Sigmoid colon (tissue), 7 donors: ENCODE data around the gene CACNG7. TPM values are rescaled to one million over a fixed set of nuclear protein-coding genes. Genes with fewer than 3 reads are reported as not detected.

Source experiments
- DNase-seq: peaks from one replicate; pipeline ENCODE4 v3.0.0-alpha.2; 2019
- H3K27ac ChIP-seq, 4 donors: fragments of 200-600 bp; sonication (generic); one replicate each; pipeline ENCODE4 v1.5.1; 2016 to 2019; ENCODE audit warnings: mild to moderate bottlenecking in 1 of 4
- H3K27me3 ChIP-seq, 3 donors: fragments of 200-600 bp; sonication (generic); one replicate each; pipeline ENCODE4 v1.5.1; 2019; ENCODE audit warnings: mild to moderate bottlenecking in 1 of 3
- H3K36me3 ChIP-seq, 4 donors: fragments of 200-600 bp; sonication (generic); one replicate each; pipeline ENCODE4 v1.5.1; 2016 to 2019
- H3K4me1 ChIP-seq, 4 donors: fragments of 200-600 bp; sonication (generic); one replicate each; pipeline ENCODE4 v1.5.1; 2017 to 2019
- H3K4me3 ChIP-seq, 4 donors: fragments of 200-600 bp; sonication (generic); one replicate each; pipeline ENCODE4 v1.5.1; 2017 to 2019; ENCODE audit warnings: mild to moderate bottlenecking in 2 of 4, moderate library complexity in 1 of 4
- H3K9me3 ChIP-seq, 4 donors: fragments of 200-600 bp in 3 of 4; sonication (generic) in 3 of 4; one replicate each; pipeline versions ENCODE4 v1.5.1 to v1.6.1; 2013 to 2019
- CTCF ChIP-seq, 4 experiments: fragments of 450-650 bp in 3 of 4; fragments of 200-600 bp in 1 of 4; IDR thresholded peaks; one replicate each; pipeline ENCODE4 v1.5.1; 2016 to 2019; ENCODE audit warnings: antibody characterized with exemption in 4 of 4, mild to moderate bottlenecking in 3 of 4, moderate library complexity in 2 of 4
- EP300 ChIP-seq, 4 donors: sonication (generic); formaldehyde crosslinking; IDR thresholded peaks; one replicate each; pipeline ENCODE4 v1.6.1; 2017; ENCODE audit warnings: antibody characterized with exemption in 4 of 4
- POLR2A ChIP-seq, 2 donors: fragments of 450-650 bp; IDR thresholded peaks; one replicate each; pipeline ENCODE4 v1.6.1; 2016; ENCODE audit warnings: antibody characterized with exemption in 2 of 2, mild to moderate bottlenecking in 2 of 2, moderate library complexity in 2 of 2
- POLR2AphosphoS5 ChIP-seq, 4 donors: sonication (generic); formaldehyde crosslinking; IDR thresholded peaks; one replicate each; pipeline ENCODE4 v1.6.1; 2017; ENCODE audit warnings: antibody characterized with exemption in 4 of 4
- WGBS, 2 donors: extraction: QIAGEN DNeasy Blood & Tissue Kit; methylation state at CpG; one replicate each; pipeline ENCODE4 v1.1.7; 2013; 5-methylcytosine and 5-hydroxymethylcytosine counted together
- intact Hi-C: fragments of 100-400 bp; cut with DNase I; formaldehyde crosslinking; loops from one replicate; pipeline ENCODE4 v1.15.1; 2023
- polyA plus RNA-seq, 3 donors: library from polyadenylated mRNA; stranded (reverse); fragments of 200-250 nt; gene quantifications; one replicate each; pipeline ENCODE4 v1.2.3, GENCODE V29; 2013
- total RNA-seq, 4 donors: library from RNA; depleted of rRNA; stranded (reverse); fragments of >200 nt; gene quantifications; one replicate each; pipeline ENCODE4 v1.1.0, GENCODE V29; 2016
- donor health status: healthy with polysubstance abuse.
- donor health status: Bipolar disorder and iron deficiency.
- donor health status: healthy.

CACNG7 gene
- total RNA-seq (not detected), polyA plus RNA-seq (under 1 TPM in 1 of 3 donors, not detected in 2; 0.20 TPM)

GRCh38 chr19:53908935-53909415 is at the start of gene CACNG7:
TSS of gene CACNG7 (plus strand) at chr19:53909278. CDS start at chr19:53912832, 3,554 bp downstream.
- no peak for TF ChIP-seq EP300 (IDR thresholded peaks at IDR 0.05)
- TF ChIP-seq POLR2AphosphoS5 (IDR thresholded peaks at IDR 0.05) = no peak
- TF ChIP-seq CTCF (IDR thresholded peaks at IDR 0.05) = no peak
- no peak for TF ChIP-seq POLR2A (IDR thresholded peaks at IDR 0.05)
- no peak for DNase-seq
- no peak within 1 kb of the TSS for H3K27ac ChIP-seq
- peak within 1 kb of the TSS in 2 of 4 donors; percentile 19 to 21 for H3K4me3 ChIP-seq
- peaks cover 51 to 87% (median 69%) of the 10 kb centered on the region in 3 donors for H3K27me3 ChIP-seq
- peaks cover 0 to 35% (median 19%) of the 10 kb centered on the region in 4 donors for H3K4me1 ChIP-seq
- H3K9me3 ChIP-seq = no peaks in the 10 kb centered on the region
- intact Hi-C loops = loop anchor here (5.0 to 10.0 kb wide), 2 partner anchors 54 to 113 kb away; no protein-coding TSS in a partner anchor
- H3K36me3 ChIP-seq = no peaks in the 10 kb centered on the region
- 5% methylated on average over 28 of the region's 28 CpGs for WGBS, 2 donors

- no peaks in the 10 kb centered on the region for H3K9me3 ChIP-seq
- 20 to 72% methylated on average over 6 of the region's 6 CpGs for WGBS, 2 donors
- H3K27ac ChIP-seq = no peak overlapping the region
- peaks cover 0 to 22% (median 18%) of the 10 kb centered on the region in 4 donors for H3K4me1 ChIP-seq
- H3K27me3 ChIP-seq = no peaks in the 10 kb centered on the region
- H3K4me3 ChIP-seq = no peak overlapping the region
- TF ChIP-seq POLR2AphosphoS5 (IDR thresholded peaks at IDR 0.05) (no peak), EP300 (IDR thresholded peaks at IDR 0.05) (no peak), POLR2A (IDR thresholded peaks at IDR 0.05) (no peak), CTCF (IDR thresholded peaks at IDR 0.05) (no peak)
- no peaks in the 10 kb centered on the region for H3K36me3 ChIP-seq
- intact Hi-C loops = loop anchor here (10.0 kb wide), 1 partner anchor 670 kb away; the partner anchor contains the start of gene ZNF665
- no peak for DNase-seq
Measured at GRCh38 chr19:53864308-53864836, 44.7 kb upstream of the CACNG7 start.

- H3K9me3 ChIP-seq = no peaks in the 10 kb centered on the region
- no peak for TF ChIP-seq POLR2A (IDR thresholded peaks at IDR 0.05)
- no peak for TF ChIP-seq POLR2AphosphoS5 (IDR thresholded peaks at IDR 0.05)
- H3K36me3 ChIP-seq = peaks cover 0 to 2% (median 0%) of the 10 kb centered on the region in 4 donors
- no peaks in the 10 kb centered on the region for H3K27me3 ChIP-seq
- intact Hi-C loops = loop anchor here (5.0 to 10.0 kb wide), 6 partner anchors 582 to 1542 kb away; partner anchors contain the start of genes LENG8, LENG9, PPP1R12C and RPL28
- H3K4me1 ChIP-seq = peaks cover 0 to 32% (median 25%) of the 10 kb centered on the region in 4 donors
- peak overlapping the region in 3 of 4 donors; percentile 79 to 93 (median 91) for H3K4me3 ChIP-seq
- WGBS, 2 donors = 44 to 52% methylated on average over 9 of the region's 9 CpGs
- peak overlapping the region; percentile 94 to 98 (median 96) for H3K27ac ChIP-seq
- DNase-seq = no peak
Measured at GRCh38 chr19:53865523-53865917, 43.6 kb upstream of the CACNG7 start.

GRCh38 chr19:53865918-53866864 is 42.9 kb upstream of the CACNG7 start:
- H3K27ac ChIP-seq = peak overlapping the region; percentile 94 to 98 (median 96)
- peak; percentile 91 for DNase-seq
- TF ChIP-seq POLR2A (IDR thresholded peaks at IDR 0.05) (peak; percentile 30 to 37), CTCF (IDR thresholded peaks at IDR 0.05) (peak in 1 of 4 experiments; percentile 10), EP300 (IDR thresholded peaks at IDR 0.05) (no peak), POLR2AphosphoS5 (IDR thresholded peaks at IDR 0.05) (peak; percentile 19 to 80 (median 72))
- peaks cover 0 to 38% (median 32%) of the 10 kb centered on the region in 4 donors for H3K4me1 ChIP-seq
- peak overlapping the region; percentile 36 to 93 (median 85) for H3K4me3 ChIP-seq
- H3K9me3 ChIP-seq = no peaks in the 10 kb centered on the region
- H3K27me3 ChIP-seq = no peaks in the 10 kb centered on the region
- intact Hi-C loops = loop anchor here (5.0 to 10.0 kb wide), 6 partner anchors 581 to 1541 kb away; partner anchors contain the start of genes LENG8, LENG9, PPP1R12C and RPL28
- peaks cover 0 to 6% (median 0%) of the 10 kb centered on the region in 4 donors for H3K36me3 ChIP-seq
- WGBS, 2 donors = 2 to 4% methylated on average over 50 of the region's 50 CpGs
